ENCODE measurements around the gene RASA2.
"Not testable (repeated sequence)": the region's sequence is repeated elsewhere in the genome, so short reads cannot be mapped to it uniquely, and the experiment has no call there.

RASA2 gene

DNA sequence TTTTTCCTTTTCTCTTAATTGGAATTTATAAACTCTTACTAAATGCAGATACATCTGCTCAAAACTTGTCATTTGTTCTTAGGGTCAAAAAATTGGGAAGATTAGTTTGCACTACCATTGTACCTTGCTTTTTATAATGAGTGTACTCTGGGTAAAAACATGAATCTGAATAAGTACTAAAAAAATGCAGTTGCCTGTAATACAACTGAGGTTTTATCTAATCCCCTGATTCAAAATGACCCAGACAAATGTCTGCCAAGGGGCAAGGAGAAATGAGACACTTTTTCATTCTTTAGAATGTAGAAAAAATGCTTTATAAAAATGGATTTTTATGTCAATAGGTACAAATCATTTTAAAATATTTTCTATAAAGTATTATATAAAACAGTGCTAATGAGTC lies 42.4 kb downstream of the RASA2 start:
- no peak for DNase-seq (ENCODE audit: insufficient read length, low spot score)
- FAIRE-seq, result no peak

GRCh38 chr3:141529717-141530414 lies 43.0 kb downstream of the RASA2 start:
- DNase-seq (ENCODE audit: insufficient read length, low spot score) (no peak), FAIRE-seq (no peak)

- no peak for DNase-seq (ENCODE audit: insufficient read length, low spot score)
- FAIRE-seq, result no peak
Measured at GRCh38 chr3:141530415-141530768, 43.6 kb downstream of the RASA2 start.

GRCh38 chr3:141532609-141533008 lies 45.8 kb downstream of the RASA2 start:
- FAIRE-seq (no peak), DNase-seq (ENCODE audit: insufficient read length, low spot score) (no peak)

DNA sequence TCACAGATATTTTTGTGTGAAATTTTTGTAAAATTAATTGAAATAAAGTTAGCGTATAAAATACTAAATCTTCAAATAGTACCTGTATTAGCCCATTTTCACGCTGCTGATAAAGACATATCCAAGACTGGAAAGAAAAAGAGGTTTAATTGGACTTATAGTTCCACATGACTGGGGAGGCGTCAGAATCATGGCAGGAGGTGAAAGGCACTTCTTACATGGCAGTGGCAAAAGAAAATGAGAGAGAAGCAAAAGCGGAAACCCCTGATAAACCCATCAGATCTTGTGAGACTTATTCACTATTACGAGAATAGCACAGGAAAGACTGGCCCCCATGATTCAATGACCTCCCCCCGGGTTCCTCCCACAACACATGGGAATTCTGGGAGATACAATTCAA lies 49.2 kb downstream of the RASA2 start:
- FAIRE-seq; DNase-seq (ENCODE audit: insufficient read length, low spot score): not testable (repeated sequence)

GRCh38 chr3:141537856-141538255 lies 51.0 kb downstream of the RASA2 start:
- DNase-seq (ENCODE audit: insufficient read length, low spot score) (no peak), FAIRE-seq (no peak)

DNA sequence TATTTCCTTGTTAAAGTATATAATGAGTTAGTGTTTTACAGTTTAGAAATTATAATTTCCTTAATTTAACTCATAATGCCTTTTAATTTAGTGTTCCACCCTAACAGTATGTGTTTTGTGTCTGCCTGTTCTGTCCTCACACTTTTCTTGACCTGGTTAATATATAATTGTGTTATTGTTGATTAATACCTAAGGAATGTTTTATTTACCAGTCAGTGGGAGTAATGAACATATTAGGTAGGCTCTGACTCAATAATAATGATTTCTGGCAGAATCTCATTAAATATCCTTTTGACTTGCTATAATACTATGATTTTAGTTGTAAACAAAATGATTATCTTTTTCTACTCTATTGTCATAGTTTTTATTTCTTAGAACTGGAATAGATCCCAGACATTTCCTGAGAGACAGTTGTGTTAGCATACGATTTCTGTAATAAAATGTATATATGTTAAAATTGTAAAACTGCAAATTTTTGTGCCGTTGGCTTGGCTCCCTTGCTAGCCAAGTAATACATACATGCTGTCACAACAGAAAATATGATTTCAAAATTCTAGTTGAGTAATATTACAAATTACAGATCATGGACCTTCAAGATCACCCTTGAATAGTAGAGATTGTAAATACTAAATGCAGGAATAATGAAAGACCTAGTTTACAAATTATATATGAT lies 51.9 kb downstream of the RASA2 start:
- FAIRE-seq, result no peak
- no peak for DNase-seq (ENCODE audit: insufficient read length, low spot score)

DNA sequence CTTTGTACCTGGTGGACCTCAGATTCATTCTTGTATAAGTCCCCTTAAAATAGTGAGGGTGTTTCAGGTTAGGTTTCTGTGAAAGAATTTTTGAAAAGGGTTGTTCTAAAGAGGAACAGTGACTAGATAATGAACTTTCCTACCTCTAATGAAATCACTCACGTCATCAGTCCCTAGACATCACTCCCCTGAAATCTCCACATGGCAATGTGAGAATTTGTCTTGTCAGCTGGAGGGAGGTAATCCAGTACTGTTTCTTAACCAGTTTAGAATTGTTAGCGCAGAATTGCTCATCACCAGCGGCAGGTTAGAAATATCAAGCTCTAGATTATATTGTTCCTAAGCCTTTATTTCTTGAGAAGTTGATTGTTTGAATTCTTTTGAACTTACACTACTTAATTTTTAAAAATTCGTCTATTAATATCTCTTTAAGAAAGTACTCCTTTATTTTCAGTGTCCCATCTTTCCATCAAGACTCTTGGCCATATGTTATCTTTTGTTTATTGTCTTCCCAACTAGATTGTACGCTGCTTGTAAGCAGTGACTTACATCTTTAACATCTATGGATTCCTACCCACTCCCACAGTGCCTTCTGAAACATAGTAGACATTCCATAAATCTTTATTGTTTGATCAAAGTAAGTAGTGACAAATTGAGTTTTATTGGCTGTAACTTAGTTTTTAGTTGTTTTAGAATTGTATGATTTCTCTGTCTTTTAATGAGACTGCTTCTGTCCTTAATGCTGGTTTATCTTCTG lies 52.8 kb downstream of the RASA2 start:
- DNase-seq (ENCODE audit: insufficient read length, low spot score) (no peak), FAIRE-seq (no peak)

- no peak for DNase-seq (ENCODE audit: insufficient read length, low spot score)
- no peak for FAIRE-seq
Measured at GRCh38 chr3:141540531-141540930, 53.7 kb downstream of the RASA2 start.

DNA sequence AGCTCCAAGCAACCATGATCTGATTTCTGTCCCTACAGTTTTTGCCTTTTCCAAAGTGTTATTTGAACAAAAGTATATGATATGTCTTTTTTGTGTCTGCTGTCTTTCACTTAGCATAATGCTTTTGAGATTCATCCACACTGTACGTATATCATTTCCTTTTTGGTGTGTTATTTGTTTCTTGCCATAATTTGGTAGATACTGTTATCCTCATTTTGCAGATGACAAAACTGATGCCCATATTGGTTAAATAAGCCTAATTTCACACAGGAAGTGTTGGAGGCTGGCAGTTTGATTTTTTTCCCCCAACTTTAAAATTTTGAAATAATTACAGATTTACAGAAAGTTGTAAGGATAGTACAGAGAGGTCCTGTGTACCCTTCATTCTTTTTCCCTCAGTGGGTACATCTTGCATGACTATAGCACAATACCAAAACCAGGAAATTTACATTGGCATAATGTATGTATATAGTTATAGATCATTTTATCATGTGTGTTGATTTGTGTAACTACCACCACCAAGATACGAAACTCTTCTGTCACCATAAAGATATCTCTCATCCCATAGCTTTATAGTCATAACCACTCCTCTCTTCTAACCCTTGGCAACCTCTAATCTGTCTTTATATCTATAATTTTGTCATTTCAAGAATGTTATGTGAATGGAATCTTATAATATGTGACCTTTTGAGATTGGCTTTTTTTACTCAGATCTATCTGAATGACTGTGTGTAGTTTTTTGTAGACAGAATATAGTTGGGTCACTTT lies 55.6 kb downstream of the RASA2 start:
- FAIRE-seq, result no peak

GRCh38 chr3:141542989-141543388 lies 56.2 kb downstream of the RASA2 start:
- DNase-seq (ENCODE audit: insufficient read length, low spot score) (no peak), FAIRE-seq (no peak)

More for the DNA sequence above, 55.6 kb downstream of the RASA2 start:
- no peak for DNase-seq (ENCODE audit: insufficient read length, low spot score)

DNA sequence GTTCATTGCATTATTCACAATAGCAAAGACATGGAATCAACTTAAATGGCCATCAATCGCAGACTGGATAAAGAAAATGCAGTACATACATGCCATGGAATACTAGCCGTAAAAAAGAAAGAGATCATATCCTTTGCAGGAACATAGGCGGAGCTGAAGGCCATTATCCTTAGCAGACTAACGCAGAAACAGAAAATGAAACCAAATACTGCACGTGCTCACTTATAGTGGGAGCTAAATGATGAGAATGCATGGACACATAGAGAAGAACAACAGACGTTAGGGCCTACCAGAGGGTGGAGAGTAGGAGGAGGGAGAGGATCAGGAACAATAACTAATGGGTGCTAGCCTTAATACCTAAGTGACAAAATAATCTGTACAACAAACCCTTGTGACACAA lies 57.9 kb downstream of the RASA2 start:
- DNase-seq (ENCODE audit: insufficient read length, low spot score) (no peak), FAIRE-seq (no peak)

- DNase-seq (ENCODE audit: insufficient read length, low spot score), result no peak
- no peak for FAIRE-seq
Measured at GRCh38 chr3:141546081-141546480, 59.3 kb downstream of the RASA2 start.

- DNase-seq (ENCODE audit: insufficient read length, low spot score), result no peak
- no peak for FAIRE-seq
Measured at GRCh38 chr3:141546586-141546985, 59.8 kb downstream of the RASA2 start.

DNA sequence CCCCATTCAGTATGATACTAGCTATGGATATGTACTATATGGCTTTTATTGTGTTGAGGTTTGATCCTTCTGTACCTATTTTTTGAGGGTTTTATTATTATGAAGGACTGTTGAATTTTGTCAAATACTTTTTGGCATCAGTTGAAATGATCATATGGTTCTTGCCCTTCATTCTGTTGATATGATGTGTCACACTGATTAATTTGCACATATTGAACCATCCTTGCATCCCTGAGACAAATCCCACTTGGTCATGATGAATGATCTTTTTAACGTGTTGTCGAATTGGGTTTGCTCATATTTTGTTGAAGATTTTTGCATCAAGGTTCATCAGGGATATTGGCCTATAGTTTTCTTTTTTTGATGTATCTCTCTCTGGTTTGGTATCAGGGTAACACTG lies 61.0 kb downstream of the RASA2 start:
- FAIRE-seq, result no peak

DNA sequence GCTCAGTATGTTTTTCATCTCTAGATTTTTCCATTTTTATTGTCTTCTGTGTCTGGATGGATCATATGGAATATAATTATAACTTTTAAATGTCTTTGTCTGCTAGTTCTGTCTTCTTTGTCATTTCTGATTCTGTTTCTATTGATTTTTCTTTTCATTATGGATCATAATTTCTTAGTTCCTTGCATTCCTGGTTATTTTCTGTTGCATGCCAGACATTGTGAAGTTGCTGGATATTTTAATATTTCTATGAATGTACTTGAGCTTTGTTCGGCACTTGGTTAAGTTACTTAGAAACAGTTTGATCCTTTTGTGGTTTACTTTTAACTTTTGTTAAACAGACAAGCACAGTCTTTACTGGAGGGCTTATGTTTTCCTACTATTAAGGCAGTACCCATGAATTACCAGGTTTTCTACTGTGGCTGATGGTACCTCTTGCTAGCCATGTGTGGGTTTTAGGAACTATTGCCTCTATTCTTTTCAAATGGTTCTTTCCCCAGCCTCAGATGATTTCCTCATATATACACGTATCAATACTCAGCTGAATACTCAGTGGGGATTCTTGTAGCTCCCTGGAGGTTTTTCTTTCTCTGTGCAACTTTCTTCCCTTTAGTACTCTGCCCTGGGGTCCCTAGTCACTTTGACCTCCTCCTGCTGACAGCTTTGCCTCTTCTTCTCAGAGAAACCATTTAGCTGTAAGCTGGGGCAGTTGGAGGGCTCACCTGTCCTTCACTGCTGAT lies 64.3 kb downstream of the RASA2 start:
- FAIRE-seq, result no peak
- DNase-seq (ENCODE audit: insufficient read length, low spot score), result no peak

More for the DNA sequence above, 61.0 kb downstream of the RASA2 start:
- DNase-seq (ENCODE audit: insufficient read length, low spot score), result no peak

DNA sequence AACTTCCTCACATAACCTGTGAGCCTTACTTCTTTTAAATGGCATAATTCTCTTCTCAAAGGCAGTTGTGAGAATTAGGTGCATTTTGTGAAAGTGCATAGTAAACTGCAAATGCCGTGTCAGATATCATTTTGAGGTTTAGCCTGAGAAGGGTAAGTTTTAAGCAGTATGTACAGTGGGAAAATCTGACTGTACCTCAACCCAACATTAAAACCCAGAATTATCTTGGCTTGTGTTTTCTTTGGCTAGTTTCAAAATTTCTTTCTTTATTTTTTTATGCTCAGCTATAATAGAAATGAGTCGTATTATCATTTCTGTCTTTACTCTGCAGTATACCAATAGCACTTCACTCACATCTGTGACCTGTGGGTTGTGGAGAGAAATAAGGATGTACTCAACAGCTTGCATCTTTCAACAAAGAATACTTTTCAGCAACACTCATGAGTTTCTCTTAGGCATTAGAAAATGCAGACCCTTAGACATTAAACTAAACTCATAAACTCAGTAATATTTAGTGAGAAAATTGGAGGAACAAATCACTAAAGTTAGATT lies 65.7 kb downstream of the RASA2 start:
- DNase-seq (ENCODE audit: insufficient read length, low spot score) (no peak), FAIRE-seq (no peak)

DNA sequence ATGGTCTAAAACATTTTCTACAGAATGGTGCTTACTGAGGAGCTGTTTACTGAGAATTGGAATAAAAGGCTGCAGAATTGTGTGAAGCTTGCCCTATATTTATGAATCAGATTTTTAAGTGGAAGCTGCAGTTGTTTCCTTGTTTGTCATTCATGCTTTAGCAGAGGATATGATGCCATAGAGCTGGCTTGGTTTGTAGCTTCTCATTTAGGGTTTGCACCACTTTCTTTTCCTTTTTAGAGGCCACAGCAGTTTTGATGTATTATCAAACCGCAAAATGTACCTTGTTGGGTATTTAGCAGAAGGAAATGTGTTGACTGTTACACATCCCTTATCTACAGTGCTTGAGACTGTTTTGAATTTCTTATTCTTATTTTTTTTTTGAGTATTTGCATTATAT lies 66.2 kb downstream of the RASA2 start:
- DNase-seq (ENCODE audit: insufficient read length, low spot score) (no peak), FAIRE-seq (no peak)

DNA sequence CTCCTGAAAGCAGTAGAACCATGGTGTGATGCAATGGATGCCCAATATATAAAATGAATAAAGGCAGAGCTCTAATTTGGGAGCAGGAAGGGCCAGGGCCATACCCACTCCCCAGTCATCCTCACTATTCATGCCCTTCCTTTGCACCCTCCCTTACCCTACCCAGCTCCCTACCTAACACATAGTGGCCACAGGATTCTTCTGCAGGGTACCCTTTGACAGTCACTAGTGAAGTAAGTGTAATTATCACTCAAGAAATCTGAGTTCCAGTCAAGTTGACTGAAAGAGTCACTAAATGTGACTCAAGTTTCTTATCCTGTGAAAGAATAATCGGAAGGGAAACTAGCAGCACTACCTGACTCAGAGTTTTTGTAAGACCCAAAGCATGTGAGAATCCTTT lies 69.2 kb downstream of the RASA2 start:
- FAIRE-seq (no peak), DNase-seq (ENCODE audit: insufficient read length, low spot score) (no peak)

Measured in HTR-8/SVneo (cell line).